HG03460 (cell line): Measurements from ENCODE around the gene PLPPR3.

Source experiments
- ATAC-seq: cut with Tn5 transposase; IDR thresholded peaks from one replicate; pipeline ENCODE4 v1.9.1; 2021; ENCODE audit not compliant: unreplicated experiment

Gene PLPPR3

GRCh38 chr19:778910-779653, 42.7 kb downstream of the PLPPR3 start:
- ATAC-seq, result no peak

DNA sequence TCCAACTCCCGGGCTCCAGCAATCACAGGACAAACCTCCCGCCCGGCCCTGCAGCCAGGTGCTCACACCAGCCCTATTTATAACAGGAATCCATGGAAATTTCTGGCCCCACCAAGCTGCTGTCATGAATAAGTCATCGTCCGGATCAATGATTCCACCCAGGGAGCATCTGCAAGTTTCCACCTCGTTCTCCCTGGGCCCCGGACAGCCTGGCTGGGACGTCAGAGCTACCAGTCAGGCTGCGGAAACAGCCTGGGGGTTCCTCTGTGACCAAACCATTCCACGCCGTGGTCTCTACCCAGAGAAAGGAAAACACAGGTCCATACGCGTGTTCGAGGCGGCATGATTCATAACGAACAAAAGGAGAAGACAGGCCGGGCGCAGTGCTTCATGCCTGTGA, 45.2 kb downstream of the PLPPR3 start:
- no peak for ATAC-seq

GRCh38 chr19:772730-773436, 48.9 kb downstream of the PLPPR3 start:
- ATAC-seq, result no peak

DNA sequence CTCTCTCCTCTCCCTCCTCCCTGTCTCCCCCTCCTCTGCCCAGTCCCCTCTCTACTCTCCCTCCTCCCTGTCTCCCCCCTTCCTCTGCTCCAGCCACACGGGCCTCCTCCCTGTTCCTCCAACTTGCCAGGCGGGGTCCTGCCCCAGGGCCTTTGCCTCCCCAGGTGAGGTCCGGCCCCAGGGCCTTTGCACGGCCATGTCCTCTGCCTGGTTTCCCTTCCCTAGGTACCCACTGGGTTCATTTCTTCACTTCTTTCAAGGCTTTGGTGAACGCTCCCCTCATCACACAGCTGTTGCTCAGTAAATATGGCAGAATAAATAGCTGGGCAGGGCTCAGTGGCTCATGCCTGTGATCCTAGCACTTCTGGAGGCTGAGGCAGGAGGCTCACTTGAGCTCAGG, 49.7 kb downstream of the PLPPR3 start:
- no peak for ATAC-seq

DNA sequence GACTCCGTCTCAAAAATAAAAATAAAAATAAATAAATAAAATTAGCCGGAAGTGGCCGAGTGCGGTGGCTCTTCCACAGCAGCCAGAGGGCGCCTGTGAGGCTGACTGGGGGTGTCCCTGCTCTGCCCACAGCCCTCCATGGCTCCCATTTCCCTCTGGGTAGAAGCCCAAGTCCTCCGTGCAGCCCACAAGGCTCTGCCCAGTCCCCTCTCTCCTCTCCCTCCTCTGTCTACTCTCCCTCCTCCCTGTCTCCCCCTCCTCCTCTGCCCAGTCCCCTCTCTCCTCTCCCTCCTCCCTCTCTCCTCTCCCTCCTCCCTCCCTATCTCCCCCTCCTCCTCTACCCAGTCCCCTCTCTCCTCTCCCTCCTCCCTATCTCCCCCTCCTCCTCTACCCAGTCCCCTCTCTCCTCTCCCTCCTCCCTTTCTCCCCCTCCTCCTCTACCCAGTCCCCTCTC, 50.4 kb downstream of the PLPPR3 start:
- no peak for ATAC-seq

DNA sequence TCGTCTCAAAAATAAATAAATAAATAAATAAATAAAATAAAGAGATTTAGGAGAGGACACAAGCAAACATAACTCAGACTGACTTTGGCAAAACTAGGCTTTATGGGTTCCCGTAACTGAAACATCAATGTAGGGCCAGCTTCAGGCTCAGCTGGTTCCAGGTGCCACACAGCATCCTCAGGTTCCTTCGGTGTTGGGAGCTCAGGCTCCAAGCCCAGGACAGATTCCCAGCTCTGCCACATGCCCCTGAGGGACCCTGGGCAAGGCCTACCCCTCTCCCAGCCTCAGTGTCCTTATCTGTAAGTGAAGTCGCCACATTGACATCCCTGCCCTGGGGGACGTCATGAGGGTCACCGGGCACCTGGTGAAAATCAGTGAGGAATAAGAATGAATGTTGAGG, 52.1 kb downstream of the PLPPR3 start:
- no peak for ATAC-seq

DNA sequence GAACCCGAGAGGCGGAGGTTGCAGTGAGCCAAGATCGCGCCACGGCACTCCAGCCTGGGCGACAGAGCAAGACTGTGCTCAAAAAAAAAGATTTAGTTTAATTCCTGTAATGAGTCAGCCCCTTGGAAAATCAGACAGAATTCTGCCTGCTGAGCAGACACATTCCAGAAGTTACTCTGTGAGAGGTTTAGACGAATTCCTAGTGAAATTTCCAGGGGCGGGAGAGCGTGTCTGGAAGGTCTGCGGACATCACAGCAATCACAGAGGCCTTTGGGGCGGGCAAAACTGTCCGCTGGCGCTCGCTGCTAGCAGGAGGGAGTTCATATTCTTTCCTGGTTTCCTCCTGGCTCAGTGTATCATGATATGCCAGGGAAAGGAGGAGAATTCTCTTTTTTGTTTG, 53.3 kb downstream of the PLPPR3 start:
- ATAC-seq, result no peak

- no peak for ATAC-seq
Measured at GRCh38 chr19:765179-765738, 56.5 kb downstream of the PLPPR3 start.

GRCh38 chr19:764301-764700, 57.5 kb downstream of the PLPPR3 start:
- ATAC-seq, result no peak

DNA sequence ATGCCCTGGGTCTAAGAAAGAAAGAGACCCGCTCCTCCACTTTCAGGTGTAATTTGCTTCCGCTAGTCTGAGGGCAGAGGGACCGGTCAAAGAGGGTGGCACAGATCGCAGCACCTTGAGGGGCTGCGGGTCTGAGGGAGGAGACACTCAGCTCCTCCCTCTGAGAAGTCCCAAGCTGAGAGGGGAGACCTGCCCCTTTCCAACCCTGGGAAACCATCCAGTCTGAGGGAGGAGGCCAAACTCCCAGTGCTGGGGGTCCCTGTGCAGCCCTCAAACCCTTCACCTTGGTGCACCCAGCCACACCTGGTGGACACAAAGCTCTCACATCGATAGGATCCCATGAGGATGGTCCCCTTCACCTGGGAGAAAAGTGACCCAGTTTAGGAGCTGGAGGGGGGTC, 57.9 kb downstream of the PLPPR3 start:
- no peak for ATAC-seq

GRCh38 chr19:763181-763580, 58.6 kb downstream of the PLPPR3 start:
- no peak for ATAC-seq
